ENCODE data around the gene RSU1.

The RSU1 gene

GRCh38 chr10:16789261-16789660 lies 28.0 kb downstream of the RSU1 start:
- no peak for TF ChIP-seq EZH2 (IDR thresholded peaks at IDR 0.05; ENCODE audit: borderline replicate concordance, low read depth, low read length, severe bottlenecking)
- TF ChIP-seq CTCF (IDR thresholded peaks at IDR 0.05; ENCODE audit: borderline replicate concordance, extremely low read depth, low read length, poor library complexity, severe bottlenecking), result no peak
- ATAC-seq (ENCODE audit: insufficient read depth, low read depth) (no peak), DNase-seq (no peak)
- Histone ChIP-seq H3K4me2 (ENCODE audit: insufficient read depth, low read length) (no peak overlapping the region), H2AFZ (ENCODE audit: low read depth, low read length) (no peak overlapping the region), H3K9me3 (ENCODE audit: insufficient read depth, low read length, severe bottlenecking) (no peaks in the 10 kb centered on the region), H3K27me3 (ENCODE audit: insufficient read depth, low read length, poor library complexity) (no peaks in the 10 kb centered on the region), H3K4me3 (ENCODE audit: low read depth in 1 of 2, low read length in 2 of 2) (no peak overlapping the region), H3K79me2 (ENCODE audit: insufficient read depth, low read length) (no peaks in the 10 kb centered on the region; the same call in 1 of the 2 replicates), H3K9ac (ENCODE audit: low read depth, low read length) (no peak overlapping the region), H4K20me1 (ENCODE audit: insufficient read depth, low read length) (peaks cover 5% of the 10 kb centered on the region), H3K36me3 (ENCODE audit: insufficient read depth, low read length) (0 out of 2 replicates have a peak, but pooled peaks cover 3% of the 10 kb centered on the region), H3K4me1 (ENCODE audit: insufficient read depth, low read length) (no peaks in the 10 kb centered on the region), H3K27ac (ENCODE audit: low read length) (no peak overlapping the region)

DNA sequence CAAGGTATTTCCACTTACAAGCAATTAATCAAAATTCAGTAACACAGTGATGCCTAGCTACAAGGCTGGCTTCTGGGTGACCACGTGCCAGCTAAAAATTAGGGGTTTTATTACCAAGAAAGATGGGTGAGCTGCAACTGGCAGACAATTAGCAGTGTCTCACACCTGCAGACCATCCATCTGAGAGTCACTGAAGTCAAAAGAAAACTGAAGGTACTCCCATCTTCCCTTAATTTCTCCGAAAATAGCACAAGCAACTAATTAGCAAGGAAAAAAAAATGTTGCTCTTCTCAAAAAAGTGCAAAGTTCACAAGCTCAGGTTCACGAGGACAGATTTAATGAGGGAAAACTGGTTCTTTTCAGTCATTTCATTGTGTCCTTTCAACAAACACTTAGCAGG lies 28.4 kb downstream of the RSU1 start:
- no peaks in the 10 kb centered on the region for H3K9me3 ChIP-seq (ENCODE audit: insufficient read depth, low read length, severe bottlenecking)
- no peaks in the 10 kb centered on the region for H3K27me3 ChIP-seq (ENCODE audit: insufficient read depth, low read length, poor library complexity)
- H3K4me2 ChIP-seq (ENCODE audit: insufficient read depth, low read length), result no peak overlapping the region
- ATAC-seq (ENCODE audit: insufficient read depth, low read depth) (no peak), DNase-seq (no peak)
- no peaks in the 10 kb centered on the region; the same call in 1 of the 2 replicates for H3K79me2 ChIP-seq (ENCODE audit: insufficient read depth, low read length)
- H3K4me3 ChIP-seq (ENCODE audit: low read depth in 1 of 2, low read length in 2 of 2), result no peak overlapping the region
- H3K4me1 ChIP-seq (ENCODE audit: insufficient read depth, low read length), result no peaks in the 10 kb centered on the region
- H3K27ac ChIP-seq (ENCODE audit: low read length), result no peak overlapping the region
- peaks cover 5% of the 10 kb centered on the region for H4K20me1 ChIP-seq (ENCODE audit: insufficient read depth, low read length)
- TF ChIP-seq EZH2 (IDR thresholded peaks at IDR 0.05; ENCODE audit: borderline replicate concordance, low read depth, low read length, severe bottlenecking), result no peak
- TF ChIP-seq CTCF (IDR thresholded peaks at IDR 0.05; ENCODE audit: borderline replicate concordance, extremely low read depth, low read length, poor library complexity, severe bottlenecking), result no peak
- 0 out of 2 replicates have a peak, but pooled peaks cover 1% of the 10 kb centered on the region for H3K36me3 ChIP-seq (ENCODE audit: insufficient read depth, low read length)
- H2AFZ ChIP-seq (ENCODE audit: low read depth, low read length), result no peak overlapping the region
- H3K9ac ChIP-seq (ENCODE audit: low read depth, low read length), result no peak overlapping the region

GRCh38 chr10:16788125-16788524 lies 29.1 kb downstream of the RSU1 start:
- Histone ChIP-seq H4K20me1 (ENCODE audit: insufficient read depth, low read length) (peaks cover 5% of the 10 kb centered on the region), H2AFZ (ENCODE audit: low read depth, low read length) (no peak overlapping the region), H3K79me2 (ENCODE audit: insufficient read depth, low read length) (no peaks in the 10 kb centered on the region; the same call in 1 of the 2 replicates), H3K36me3 (ENCODE audit: insufficient read depth, low read length) (no peaks in the 10 kb centered on the region), H3K4me1 (ENCODE audit: insufficient read depth, low read length) (no peaks in the 10 kb centered on the region), H3K9me3 (ENCODE audit: insufficient read depth, low read length, severe bottlenecking) (no peaks in the 10 kb centered on the region), H3K4me3 (ENCODE audit: low read depth in 1 of 2, low read length in 2 of 2) (no peak overlapping the region), H3K27ac (ENCODE audit: low read length) (no peak overlapping the region), H3K9ac (ENCODE audit: low read depth, low read length) (no peak overlapping the region), H3K4me2 (ENCODE audit: insufficient read depth, low read length) (no peak overlapping the region), H3K27me3 (ENCODE audit: insufficient read depth, low read length, poor library complexity) (no peaks in the 10 kb centered on the region)
- DNase-seq, result no peak
- ATAC-seq (ENCODE audit: insufficient read depth, low read depth), result no peak
- TF ChIP-seq EZH2 (IDR thresholded peaks at IDR 0.05; ENCODE audit: borderline replicate concordance, low read depth, low read length, severe bottlenecking) (no peak), CTCF (IDR thresholded peaks at IDR 0.05; ENCODE audit: borderline replicate concordance, extremely low read depth, low read length, poor library complexity, severe bottlenecking) (no peak)

- H3K79me2 ChIP-seq (ENCODE audit: insufficient read depth, low read length), result no peaks in the 10 kb centered on the region
- DNase-seq, result no peak
- H2AFZ ChIP-seq (ENCODE audit: low read depth, low read length), result no peak overlapping the region
- no peak overlapping the region for H3K27ac ChIP-seq (ENCODE audit: low read length)
- H3K4me2 ChIP-seq (ENCODE audit: insufficient read depth, low read length), result no peak overlapping the region
- H3K9ac ChIP-seq (ENCODE audit: low read depth, low read length), result no peak overlapping the region
- ATAC-seq (ENCODE audit: insufficient read depth, low read depth), result no peak
- H3K9me3 ChIP-seq (ENCODE audit: insufficient read depth, low read length, severe bottlenecking), result no peaks in the 10 kb centered on the region
- TF ChIP-seq CTCF (IDR thresholded peaks at IDR 0.05; ENCODE audit: borderline replicate concordance, extremely low read depth, low read length, poor library complexity, severe bottlenecking), result no peak
- TF ChIP-seq EZH2 (IDR thresholded peaks at IDR 0.05; ENCODE audit: borderline replicate concordance, low read depth, low read length, severe bottlenecking), result no peak
- H3K36me3 ChIP-seq (ENCODE audit: insufficient read depth, low read length), result no peaks in the 10 kb centered on the region
- no peaks in the 10 kb centered on the region for H3K4me1 ChIP-seq (ENCODE audit: insufficient read depth, low read length)
- H3K27me3 ChIP-seq (ENCODE audit: insufficient read depth, low read length, poor library complexity), result no peaks in the 10 kb centered on the region
- H3K4me3 ChIP-seq (ENCODE audit: low read depth in 1 of 2, low read length in 2 of 2), result no peak overlapping the region
- peaks cover 5% of the 10 kb centered on the region for H4K20me1 ChIP-seq (ENCODE audit: insufficient read depth, low read length)
Measured at GRCh38 chr10:16787361-16787791, 29.8 kb downstream of the RSU1 start.
